Measurements from ENCODE around the gene SLC19A1. TPM values are rescaled to one million over a fixed set of nuclear protein-coding genes. Genes with fewer than 3 reads are reported as not detected.

SLC19A1 gene
- total RNA-seq, 1 donor from 2014 or later = 53.3 TPM

GRCh38 chr21:45584786-45585185 lies 42.5 kb upstream of the SLC19A1 start:
- peaks cover 10% of the 10 kb centered on the region for H3K9me3 Mint-ChIP-seq (ENCODE audit: unreplicated experiment)
- H3K4me3 Mint-ChIP-seq (ENCODE audit: unreplicated experiment) = no peak overlapping the region
- no peak overlapping the region for H3K27ac Mint-ChIP-seq (ENCODE audit: unreplicated experiment)
- H3K36me3 Mint-ChIP-seq (ENCODE audit: unreplicated experiment) = peaks cover 39% of the 10 kb centered on the region
- TF ChIP-seq, protein P1, sequence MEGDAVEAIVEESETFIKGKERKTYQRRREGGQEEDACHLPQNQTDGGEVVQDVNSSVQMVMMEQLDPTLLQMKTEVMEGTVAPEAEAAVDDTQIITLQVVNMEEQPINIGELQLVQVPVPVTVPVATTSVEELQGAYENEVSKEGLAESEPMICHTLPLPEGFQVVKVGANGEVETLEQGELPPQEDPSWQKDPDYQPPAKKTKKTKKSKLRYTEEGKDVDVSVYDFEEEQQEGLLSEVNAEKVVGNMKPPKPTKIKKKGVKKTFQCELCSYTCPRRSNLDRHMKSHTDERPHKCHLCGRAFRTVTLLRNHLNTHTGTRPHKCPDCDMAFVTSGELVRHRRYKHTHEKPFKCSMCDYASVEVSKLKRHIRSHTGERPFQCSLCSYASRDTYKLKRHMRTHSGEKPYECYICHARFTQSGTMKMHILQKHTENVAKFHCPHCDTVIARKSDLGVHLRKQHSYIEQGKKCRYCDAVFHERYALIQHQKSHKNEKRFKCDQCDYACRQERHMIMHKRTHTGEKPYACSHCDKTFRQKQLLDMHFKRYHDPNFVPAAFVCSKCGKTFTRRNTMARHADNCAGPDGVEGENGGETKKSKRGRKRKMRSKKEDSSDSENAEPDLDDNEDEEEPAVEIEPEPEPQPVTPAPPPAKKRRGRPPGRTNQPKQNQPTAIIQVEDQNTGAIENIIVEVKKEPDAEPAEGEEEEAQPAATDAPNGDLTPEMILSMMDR (IDR thresholded peaks at IDR 0.05; ENCODE audit: partially characterized antibody, unreplicated experiment) = no peak
- H3K27me3 Mint-ChIP-seq (ENCODE audit: unreplicated experiment) = peaks cover 7% of the 10 kb centered on the region
- H3K4me1 Mint-ChIP-seq (ENCODE audit: low read depth, unreplicated experiment) = no peaks in the 10 kb centered on the region
- DNase-seq = no peak

DNA sequence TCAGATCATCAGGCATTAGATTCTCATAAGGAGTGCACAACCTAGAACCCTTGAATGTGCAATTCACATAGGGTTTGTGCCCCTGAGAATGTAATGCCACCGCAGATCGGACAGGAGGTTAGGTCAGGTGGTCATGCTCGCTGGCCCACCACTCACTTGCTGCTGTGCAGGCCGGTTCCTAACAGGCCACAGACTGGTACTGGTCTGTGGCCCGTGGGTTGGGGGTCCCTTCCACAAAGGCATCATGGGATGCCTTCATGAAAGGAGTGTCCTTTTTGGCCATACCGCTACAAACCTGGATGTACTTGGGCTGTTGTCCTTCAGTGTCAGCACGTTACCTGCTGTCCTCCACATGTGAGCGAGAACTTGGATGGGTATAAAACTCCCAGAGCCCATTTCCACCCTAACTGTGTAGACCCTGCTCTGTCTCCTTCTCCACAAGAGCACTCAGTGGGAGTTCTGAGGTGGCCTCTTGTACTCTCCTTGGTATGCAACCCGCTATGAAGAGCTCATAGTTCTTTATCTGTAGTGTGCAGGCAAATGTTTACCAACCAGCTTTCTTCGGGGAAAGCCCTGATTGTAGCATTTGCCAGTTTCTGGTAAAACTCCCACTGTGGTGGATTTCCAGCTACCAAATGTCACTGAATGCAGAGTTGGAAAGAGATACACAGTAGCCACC lies 41.7 kb upstream of the SLC19A1 start:
- H3K9me3 Mint-ChIP-seq (ENCODE audit: unreplicated experiment) = peaks cover 6% of the 10 kb centered on the region
- peaks cover 4% of the 10 kb centered on the region for H3K27me3 Mint-ChIP-seq (ENCODE audit: unreplicated experiment)
- H3K36me3 Mint-ChIP-seq (ENCODE audit: unreplicated experiment) = peaks cover 38% of the 10 kb centered on the region
- TF ChIP-seq, protein P1 (IDR thresholded peaks at IDR 0.05; ENCODE audit: partially characterized antibody, unreplicated experiment) = no peak
- DNase-seq = no peak
- H3K4me1 Mint-ChIP-seq (ENCODE audit: low read depth, unreplicated experiment) = no peaks in the 10 kb centered on the region
- H3K4me3 Mint-ChIP-seq (ENCODE audit: unreplicated experiment) = no peak overlapping the region
- H3K27ac Mint-ChIP-seq (ENCODE audit: unreplicated experiment) = no peak overlapping the region

DNA sequence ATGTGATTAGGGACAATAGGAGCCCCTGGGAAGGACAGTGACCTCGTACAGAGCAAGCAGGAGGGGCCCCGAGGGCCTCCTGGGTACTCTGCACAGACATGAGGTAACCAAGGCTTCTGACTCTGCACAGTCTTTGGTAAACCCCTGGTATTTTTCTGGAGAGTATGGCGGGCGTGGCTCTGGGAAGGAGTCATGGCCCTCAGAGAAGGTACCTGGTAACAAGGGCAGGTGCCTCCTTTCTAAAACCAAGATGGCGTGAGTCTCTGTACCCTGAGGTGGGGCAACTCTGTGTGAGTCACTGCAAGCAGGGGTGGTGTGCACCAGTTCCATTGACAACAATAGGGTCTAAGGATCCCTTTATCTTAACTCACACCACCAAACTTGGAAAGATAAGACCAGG lies 39.9 kb upstream of the SLC19A1 start:
- Mint-ChIP-seq H3K27ac (ENCODE audit: unreplicated experiment) (no peak overlapping the region), H3K4me3 (ENCODE audit: unreplicated experiment) (no peak overlapping the region), H3K4me1 (ENCODE audit: low read depth, unreplicated experiment) (no peaks in the 10 kb centered on the region), H3K36me3 (ENCODE audit: unreplicated experiment) (peaks cover 23% of the 10 kb centered on the region), H3K9me3 (ENCODE audit: unreplicated experiment) (peaks cover 6% of the 10 kb centered on the region), H3K27me3 (ENCODE audit: unreplicated experiment) (peaks cover 2% of the 10 kb centered on the region)
- DNase-seq = no peak
- TF ChIP-seq, protein P1 (IDR thresholded peaks at IDR 0.05; ENCODE audit: partially characterized antibody, unreplicated experiment) = no peak

- H3K4me1 Mint-ChIP-seq (ENCODE audit: low read depth, unreplicated experiment) = no peaks in the 10 kb centered on the region
- peaks cover 15% of the 10 kb centered on the region for H3K36me3 Mint-ChIP-seq (ENCODE audit: unreplicated experiment)
- H3K27ac Mint-ChIP-seq (ENCODE audit: unreplicated experiment) = no peak overlapping the region
- H3K27me3 Mint-ChIP-seq (ENCODE audit: unreplicated experiment) = peaks cover 2% of the 10 kb centered on the region
- DNase-seq = no peak
- peaks cover 2% of the 10 kb centered on the region for H3K9me3 Mint-ChIP-seq (ENCODE audit: unreplicated experiment)
- H3K4me3 Mint-ChIP-seq (ENCODE audit: unreplicated experiment) = no peak overlapping the region
- TF ChIP-seq, protein P1 (IDR thresholded peaks at IDR 0.05; ENCODE audit: partially characterized antibody, unreplicated experiment) = no peak
These were observed 39.1 kb upstream of the SLC19A1 start for GRCh38 chr21:45581322-45581712.

GRCh38 chr21:45580576-45581321 lies 38.5 kb upstream of the SLC19A1 start:
- Mint-ChIP-seq H3K9me3 (ENCODE audit: unreplicated experiment) (no peaks in the 10 kb centered on the region), H3K4me3 (ENCODE audit: unreplicated experiment) (no peak overlapping the region)
- DNase-seq = no peak

More at GRCh38 chr21:45580576-45581321, 38.5 kb upstream of the SLC19A1 start:
- peaks cover 2% of the 10 kb centered on the region for H3K27me3 Mint-ChIP-seq (ENCODE audit: unreplicated experiment)
- no peaks in the 10 kb centered on the region for H3K4me1 Mint-ChIP-seq (ENCODE audit: low read depth, unreplicated experiment)
- H3K27ac Mint-ChIP-seq (ENCODE audit: unreplicated experiment) = no peak overlapping the region
- peaks cover 11% of the 10 kb centered on the region for H3K36me3 Mint-ChIP-seq (ENCODE audit: unreplicated experiment)
- TF ChIP-seq, protein P1 (IDR thresholded peaks at IDR 0.05; ENCODE audit: partially characterized antibody, unreplicated experiment) = no peak
